ENCODE data around the gene NFILZ.

NFILZ gene, protein sequence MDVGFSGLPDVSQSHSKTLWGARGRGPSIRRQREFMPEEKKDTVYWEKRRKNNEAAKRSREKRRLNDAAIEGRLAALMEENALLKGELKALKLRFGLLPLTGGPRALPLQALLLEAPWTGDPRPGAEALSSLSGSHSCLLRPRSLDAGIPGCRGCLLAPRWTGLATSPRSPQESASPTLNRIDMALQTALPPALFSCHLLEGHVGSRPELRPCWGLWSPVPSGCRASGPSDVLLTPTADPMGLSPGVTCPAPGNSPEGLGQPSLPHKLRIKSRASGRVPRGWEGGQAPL

GRCh38 chr19:8629996-8630683 is at the start of gene NFILZ:
TSS of gene NFILZ (plus strand) at chr19:8630633. CDS start at chr19:8676766, 46,133 bp downstream.
- Histone ChIP-seq H3K9me2 (replicated peaks; ENCODE audit: low read depth, low read length) (no peaks in the 10 kb centered on the region), H3K4me2 (ENCODE audit: low read depth, low read length, poor library complexity, severe bottlenecking) (no peak within 1 kb of the TSS), H3F3A (ENCODE audit: low read depth) (no peaks in the 10 kb centered on the region), H3K9me3 (ENCODE audit: insufficient read depth, low read depth, low read length) (no peaks in the 10 kb centered on the region), H2AFZ (ENCODE audit: low read length) (no peak within 1 kb of the TSS), H3K9ac (ENCODE audit: low read depth, low read length, poor library complexity, severe bottlenecking) (no peak within 1 kb of the TSS), H3K79me2 (ENCODE audit: insufficient read depth, low read length) (no peaks in the 10 kb centered on the region), H3K36me3 (ENCODE audit: insufficient read depth, low read length) (no peaks in the 10 kb centered on the region), H3K4me3 (ENCODE audit: low read length, poor library complexity, severe bottlenecking) (no peak within 1 kb of the TSS), H3K27me3 (ENCODE audit: insufficient read depth, low read length, poor library complexity, severe bottlenecking) (no peaks in the 10 kb centered on the region), H3K4me1 (ENCODE audit: insufficient read depth, low read length, poor library complexity, severe bottlenecking) (peaks cover 3% of the 10 kb centered on the region), H4K20me1 (ENCODE audit: insufficient read depth, low read length, poor library complexity, severe bottlenecking) (no peaks in the 10 kb centered on the region)
- TF ChIP-seq CTCF (conservative IDR thresholded peaks at IDR 0.05; ENCODE audit: low read length) (no peak), EZH2phosphoT487 (IDR thresholded peaks at IDR 0.05; ENCODE audit: borderline replicate concordance) (no peak)

GRCh38 chr19:8580710-8581281 is 49.6 kb upstream of the NFILZ start:
- Histone ChIP-seq H3K4me1 (ENCODE audit: insufficient read depth, low read length, poor library complexity, severe bottlenecking) (peaks cover 36% of the 10 kb centered on the region), H3K27me3 (ENCODE audit: insufficient read depth, low read length, poor library complexity, severe bottlenecking) (no peaks in the 10 kb centered on the region), H3K4me3 (ENCODE audit: low read length, poor library complexity, severe bottlenecking) (peak overlapping the region; percentile 52), H3K9me2 (replicated peaks; ENCODE audit: low read depth, low read length) (no peaks in the 10 kb centered on the region), H3K36me3 (ENCODE audit: insufficient read depth, low read length) (no peaks in the 10 kb centered on the region), H3K79me2 (ENCODE audit: insufficient read depth, low read length) (peaks cover 17% of the 10 kb centered on the region), H4K20me1 (ENCODE audit: insufficient read depth, low read length, poor library complexity, severe bottlenecking) (no peaks in the 10 kb centered on the region), H3K9me3 (ENCODE audit: insufficient read depth, low read depth, low read length) (no peaks in the 10 kb centered on the region), H3K9ac (ENCODE audit: low read depth, low read length, poor library complexity, severe bottlenecking) (peak overlapping the region; percentile 26), H2AFZ (ENCODE audit: low read length) (0 out of 2 replicates have a peak overlapping the region, but pooled peaks have one; percentile 35), H3F3A (ENCODE audit: low read depth) (no peaks in the 10 kb centered on the region; the same call in 1 of the 2 replicates), H3K4me2 (ENCODE audit: low read depth, low read length, poor library complexity, severe bottlenecking) (peak overlapping the region; percentile 70)
- no peak for TF ChIP-seq EZH2phosphoT487 (IDR thresholded peaks at IDR 0.05; ENCODE audit: borderline replicate concordance)
- TF ChIP-seq CTCF (conservative IDR thresholded peaks at IDR 0.05; ENCODE audit: low read length), result peak; percentile 100

DNA sequence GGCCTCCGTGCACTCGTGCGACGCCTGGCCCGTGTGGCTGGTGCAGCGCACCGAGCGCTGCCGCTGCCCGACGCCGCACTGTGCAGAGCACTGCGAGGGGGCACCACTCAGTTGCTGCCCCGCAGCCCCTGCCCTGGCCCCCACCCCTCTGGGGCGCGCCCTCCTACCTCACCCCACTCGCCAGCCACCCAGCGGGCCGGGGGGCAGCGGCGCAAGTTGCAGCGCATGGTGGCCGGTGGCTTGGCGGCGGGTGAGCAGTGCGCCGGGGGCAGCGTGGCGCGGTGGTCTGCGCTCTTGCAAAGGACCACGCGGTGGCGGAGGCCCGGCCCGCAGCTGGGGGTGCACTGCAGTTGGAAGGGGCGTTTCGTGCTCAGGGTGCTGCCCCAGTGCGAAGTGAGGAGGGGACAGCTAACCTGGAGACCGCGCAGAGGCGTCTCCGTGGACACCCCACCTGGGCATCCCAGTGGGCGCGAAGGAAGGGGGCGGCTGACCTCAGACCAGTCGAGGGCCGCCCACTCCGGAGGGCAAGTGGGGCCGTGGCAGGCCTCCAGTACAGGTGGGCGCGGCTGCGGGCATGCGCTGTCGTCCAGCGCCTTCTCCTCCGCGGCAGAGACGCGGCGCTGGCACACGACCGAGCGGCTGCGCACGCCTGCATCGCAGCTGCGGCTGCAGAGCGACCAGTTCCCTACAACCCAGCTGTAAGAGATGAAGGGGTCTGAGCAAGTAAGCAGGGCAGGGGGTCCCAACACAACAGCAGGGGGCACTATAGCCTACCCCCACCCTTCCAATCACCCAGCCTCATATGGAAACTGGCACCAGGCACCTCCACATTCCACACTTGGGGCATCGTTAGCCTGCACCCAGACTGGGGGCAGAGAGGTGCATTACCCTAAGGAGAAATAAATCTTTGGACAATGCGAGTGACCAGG is 45.2 kb upstream of the NFILZ start:
- Histone ChIP-seq H3K36me3 (ENCODE audit: insufficient read depth, low read length) (no peaks in the 10 kb centered on the region), H3K27me3 (ENCODE audit: insufficient read depth, low read length, poor library complexity, severe bottlenecking) (no peaks in the 10 kb centered on the region), H4K20me1 (ENCODE audit: insufficient read depth, low read length, poor library complexity, severe bottlenecking) (no peaks in the 10 kb centered on the region), H3K9ac (ENCODE audit: low read depth, low read length, poor library complexity, severe bottlenecking) (no peak overlapping the region), H3K4me1 (ENCODE audit: insufficient read depth, low read length, poor library complexity, severe bottlenecking) (peaks cover 4% of the 10 kb centered on the region), H3K79me2 (ENCODE audit: insufficient read depth, low read length) (no peaks in the 10 kb centered on the region), H3K9me3 (ENCODE audit: insufficient read depth, low read depth, low read length) (no peaks in the 10 kb centered on the region), H3K4me2 (ENCODE audit: low read depth, low read length, poor library complexity, severe bottlenecking) (no peak overlapping the region), H3K9me2 (replicated peaks; ENCODE audit: low read depth, low read length) (no peaks in the 10 kb centered on the region), H3F3A (ENCODE audit: low read depth) (no peaks in the 10 kb centered on the region), H2AFZ (ENCODE audit: low read length) (no peak overlapping the region), H3K4me3 (ENCODE audit: low read length, poor library complexity, severe bottlenecking) (no peak overlapping the region)
- TF ChIP-seq CTCF (conservative IDR thresholded peaks at IDR 0.05; ENCODE audit: low read length) (no peak), EZH2phosphoT487 (IDR thresholded peaks at IDR 0.05; ENCODE audit: borderline replicate concordance) (no peak)
